ENCODE measurements around the gene ITPRIP. TPM values are rescaled to one million over a fixed set of nuclear protein-coding genes. Genes with fewer than 3 reads are reported as not detected.

Gene ITPRIP
- total RNA-seq, 6 experiments from 2014 or later, result 2.9 to 9.7 (median 7.7) TPM

GRCh38 chr10:104359811-104360210 lies 21.5 kb upstream of the ITPRIP start:
- ATAC-seq (no peak), DNase-seq (no peak)
- H3K27ac ChIP-seq, result no peak overlapping the region
- TF ChIP-seq, protein P1, sequence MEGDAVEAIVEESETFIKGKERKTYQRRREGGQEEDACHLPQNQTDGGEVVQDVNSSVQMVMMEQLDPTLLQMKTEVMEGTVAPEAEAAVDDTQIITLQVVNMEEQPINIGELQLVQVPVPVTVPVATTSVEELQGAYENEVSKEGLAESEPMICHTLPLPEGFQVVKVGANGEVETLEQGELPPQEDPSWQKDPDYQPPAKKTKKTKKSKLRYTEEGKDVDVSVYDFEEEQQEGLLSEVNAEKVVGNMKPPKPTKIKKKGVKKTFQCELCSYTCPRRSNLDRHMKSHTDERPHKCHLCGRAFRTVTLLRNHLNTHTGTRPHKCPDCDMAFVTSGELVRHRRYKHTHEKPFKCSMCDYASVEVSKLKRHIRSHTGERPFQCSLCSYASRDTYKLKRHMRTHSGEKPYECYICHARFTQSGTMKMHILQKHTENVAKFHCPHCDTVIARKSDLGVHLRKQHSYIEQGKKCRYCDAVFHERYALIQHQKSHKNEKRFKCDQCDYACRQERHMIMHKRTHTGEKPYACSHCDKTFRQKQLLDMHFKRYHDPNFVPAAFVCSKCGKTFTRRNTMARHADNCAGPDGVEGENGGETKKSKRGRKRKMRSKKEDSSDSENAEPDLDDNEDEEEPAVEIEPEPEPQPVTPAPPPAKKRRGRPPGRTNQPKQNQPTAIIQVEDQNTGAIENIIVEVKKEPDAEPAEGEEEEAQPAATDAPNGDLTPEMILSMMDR (IDR thresholded peaks at IDR 0.05), result no peak
- H3K9me3 ChIP-seq, result no peaks in the 10 kb centered on the region
- WGBS (ENCODE audit: insufficient coverage, low coverage, low lambda C conversion rate, missing lambda C conversion rate), result 34% methylated on average over 2 of the region's 2 CpGs
- H3K27me3 ChIP-seq, result no peaks in the 10 kb centered on the region
- no peak overlapping the region for H3K4me3 ChIP-seq
- H3K36me3 ChIP-seq, result no peaks in the 10 kb centered on the region
- intact Hi-C loops (cut with DNase I), result no loop called here
- H3K4me1 ChIP-seq, result no peaks in the 10 kb centered on the region

- ATAC-seq (peak; percentile 85 to 92 (median 90)), DNase-seq (peak; percentile 92 to 95 (median 94))
- H3K9me3 ChIP-seq, result no peaks in the 10 kb centered on the region
- H3K4me1 ChIP-seq, result peaks cover 0 to 15% (median 6%) of the 10 kb centered on the region in 4 donors
- H3K36me3 ChIP-seq, result no peaks in the 10 kb centered on the region
- peak within 1 kb of the TSS; percentile 17 to 50 (median 26) for H3K4me3 ChIP-seq
- 1% methylated on average over 42 of the region's 43 CpGs for WGBS (ENCODE audit: insufficient coverage, low coverage, low lambda C conversion rate, missing lambda C conversion rate)
- intact Hi-C loops (cut with DNase I), result no loop called here
- H3K27ac ChIP-seq, result peak within 1 kb of the TSS in 1 of 3 donors; percentile 0
- H3K27me3 ChIP-seq, result no peaks in the 10 kb centered on the region
- TF ChIP-seq POLR2A (IDR thresholded peaks at IDR 0.05), result peak; percentile 41
- TF ChIP-seq, protein P1 (IDR thresholded peaks at IDR 0.05), result peak; percentile 69 to 88 (median 72)
These were observed 15.2 kb upstream of the ITPRIP start, which contains the start of gene CFAP58 for GRCh38 chr10:104353325-104354048. Gene CFAP58, plus strand, starts transcription at chr10:104353833. Its CDS starts 65 bp downstream, at chr10:104353898.

GRCh38 chr10:104351919-104352318 lies 13.7 kb upstream of the ITPRIP start:
- WGBS (ENCODE audit: insufficient coverage, low coverage, low lambda C conversion rate, missing lambda C conversion rate), result 100% methylated on average over 1 of the region's 1 CpG
- intact Hi-C loops (cut with DNase I), result no loop called here
- no peak for DNase-seq

DNA sequence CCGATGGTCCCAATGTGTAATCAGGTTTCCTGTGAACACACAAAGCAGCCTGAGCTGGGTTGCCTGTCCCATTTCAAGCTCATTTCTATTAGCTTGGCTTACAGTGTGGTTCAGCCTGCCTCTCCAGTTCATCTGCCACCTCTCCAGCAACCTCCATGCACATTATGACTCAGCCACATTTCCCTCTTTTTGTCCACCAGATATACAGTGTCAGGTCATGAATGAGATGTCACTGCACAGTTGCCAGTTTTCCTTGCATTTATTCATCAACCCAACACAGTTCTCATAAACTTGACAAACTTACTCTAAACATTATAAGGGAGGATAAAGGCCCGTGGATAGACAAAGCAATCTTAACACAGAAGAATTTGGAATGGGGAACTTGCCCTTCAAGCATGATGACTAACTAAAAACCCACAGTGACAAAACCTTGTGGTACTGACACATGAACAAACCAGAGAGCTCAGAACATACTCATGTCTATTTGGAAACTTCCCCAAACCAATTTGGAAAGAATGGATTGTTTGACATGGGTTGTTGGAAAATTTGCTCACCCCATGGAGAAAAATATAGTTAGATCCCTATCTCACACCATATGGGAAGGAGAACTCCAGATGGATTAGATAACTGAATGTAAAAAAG lies 12.9 kb upstream of the ITPRIP start:
- H3K9me3 ChIP-seq, result no peaks in the 10 kb centered on the region
- intact Hi-C loops (cut with DNase I), result no loop called here
- 21% methylated on average over 2 of the region's 2 CpGs for WGBS (ENCODE audit: insufficient coverage, low coverage, low lambda C conversion rate, missing lambda C conversion rate)
- DNase-seq, result no peak
- no peak for TF ChIP-seq POLR2A (IDR thresholded peaks at IDR 0.05)
- TF ChIP-seq, protein P1 (IDR thresholded peaks at IDR 0.05), result no peak
- no peak overlapping the region for H3K4me3 ChIP-seq
- no peaks in the 10 kb centered on the region for H3K27me3 ChIP-seq
- peaks cover 0 to 15% (median 6%) of the 10 kb centered on the region in 4 donors for H3K4me1 ChIP-seq
- ATAC-seq, result no peak
- no peak overlapping the region for H3K27ac ChIP-seq
- H3K36me3 ChIP-seq, result no peaks in the 10 kb centered on the region

More at GRCh38 chr10:104351919-104352318, 13.7 kb upstream of the ITPRIP start:
- no peak overlapping the region for H3K4me3 ChIP-seq
- H3K4me1 ChIP-seq, result peaks cover 0 to 15% (median 6%) of the 10 kb centered on the region in 4 donors
- H3K27ac ChIP-seq, result no peak overlapping the region
- TF ChIP-seq, protein P1 (IDR thresholded peaks at IDR 0.05), result no peak
- no peak for TF ChIP-seq POLR2A (IDR thresholded peaks at IDR 0.05)
- no peak for ATAC-seq
- H3K9me3 ChIP-seq, result no peaks in the 10 kb centered on the region
- no peaks in the 10 kb centered on the region for H3K27me3 ChIP-seq
- H3K36me3 ChIP-seq, result no peaks in the 10 kb centered on the region
